ENCODE measurements around the gene PDILT. TPM values are rescaled to one million over a fixed set of nuclear protein-coding genes. Genes with fewer than 3 reads are reported as not detected.

Gene PDILT
- not detected in 2 replicates for total RNA-seq

DNA sequence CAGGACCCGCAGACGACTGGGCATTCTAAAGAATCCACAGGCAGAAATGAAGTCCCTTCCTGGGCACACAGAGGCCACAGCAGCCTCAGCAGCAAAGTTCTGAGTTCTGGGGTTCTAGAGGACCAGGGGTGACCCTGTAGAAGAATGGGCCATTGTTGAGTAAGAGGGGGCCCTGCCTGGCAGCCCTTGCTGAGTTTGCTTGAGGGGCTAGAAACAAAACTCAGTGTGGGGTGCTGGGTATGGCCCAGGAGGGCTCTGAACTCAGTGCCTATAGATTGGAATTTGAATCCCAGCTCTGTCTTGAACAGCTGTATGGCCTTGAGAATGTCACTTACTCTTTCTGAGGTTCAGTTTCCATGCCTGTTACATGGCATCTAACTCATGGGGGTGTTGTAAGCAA, at the start of gene PDILT:
Gene PDILT, minus strand, starts transcription at position 101 of the 400 bp plus-strand sequence. CDS start 5,437 bp downstream, outside the sequence.

DNA sequence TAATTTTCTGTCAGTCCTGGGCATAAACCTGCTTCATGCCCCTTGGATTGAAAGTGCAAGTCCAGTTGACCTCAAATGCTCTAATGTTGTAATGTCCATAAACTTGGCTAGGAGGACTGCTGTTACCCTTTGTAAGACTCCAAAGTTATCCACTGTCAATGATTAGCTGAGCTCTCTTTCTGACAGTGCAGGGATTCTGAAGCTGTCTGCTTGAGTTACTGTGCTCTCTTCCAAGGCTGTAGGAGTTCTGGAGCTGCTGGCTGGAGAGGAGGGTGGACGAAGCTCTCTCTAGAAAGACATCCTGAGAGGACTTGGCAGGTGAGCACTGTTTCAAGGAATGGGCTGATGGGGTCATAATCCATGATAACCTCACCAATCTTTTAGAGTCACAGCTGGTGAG, 46.8 kb upstream of the PDILT start, which contains the start of gene ACSM2A:
Gene ACSM2A, plus strand, starts transcription at position 158 of the 400 bp plus-strand sequence. CDS start 8,594 bp downstream, outside the sequence.

GRCh38 chr16:20409398-20410120, 5.0 kb upstream of the PDILT start, which contains the start of gene ACSM5:
TSS of gene ACSM5 (plus strand) at chr16:20409534. CDS start at chr16:20411485, 1,951 bp downstream.

DNA sequence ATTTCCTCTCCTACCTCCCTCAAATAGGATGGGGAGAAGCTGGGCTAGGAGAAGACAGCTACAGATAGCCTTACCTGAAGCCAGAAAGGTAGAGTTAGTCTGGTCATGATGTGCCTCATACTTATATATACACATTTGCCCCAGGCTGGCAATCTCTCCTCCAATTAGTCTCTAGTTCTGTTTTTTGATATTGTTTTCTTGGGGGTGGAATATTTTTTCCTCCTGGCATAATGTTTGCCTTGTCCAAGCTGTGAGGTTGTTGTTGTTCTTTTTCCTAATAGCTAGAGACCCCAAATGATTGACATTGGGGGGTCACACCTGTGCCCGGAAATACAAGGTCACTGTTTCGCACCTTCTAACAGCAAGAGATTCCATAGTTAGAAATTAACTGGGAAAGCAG, 51.9 kb downstream of the PDILT start, which contains the start of gene UMOD:
Gene UMOD, minus strand, starts transcription at position 101 of the 400 bp plus-strand sequence. CDS start 1,978 bp downstream, outside the sequence.

GRCh38 chr16:20327444-20328041, 77.0 kb downstream of the PDILT start, which contains the start of gene GP2:
TSS of gene GP2 (minus strand) at chr16:20327513. CDS start at chr16:20326431, 1,082 bp downstream.

Other genes with a start within 250 kb of the PDILT start
- not detected in 2 replicates for gene GP2, start 77.2 kb downstream of the PDILT start, total RNA-seq
- gene UMOD, start 52.0 kb downstream of the PDILT start, total RNA-seq: not detected in 2 replicates
- gene ACSM5, start 4.8 kb upstream of the PDILT start, total RNA-seq: 0.13 TPM in 1 of 2 replicates, not detected in the other
- gene ACSM2A, start 46.8 kb upstream of the PDILT start, total RNA-seq: not detected in 2 replicates
- gene ACSM2B, start 171.6 kb upstream of the PDILT start, total RNA-seq: not detected in 2 replicates